HL-60 (cell line): Measurements from ENCODE around the gene ADIRF.

Source experiments
- DNase-seq, 2 experiments: peaks; one replicate each; pipeline ENCODE4 v3.0.0-alpha.2; 2010 to 2020; ENCODE audit warnings: low read depth in 1 of 2, low spot score in 1 of 2
- H3K27ac ChIP-seq: fragments of 250-450 bp; sonication (Bioruptor Pico); replicated peaks from 2 replicates; pipeline ENCODE4 v1.5.1; 2020; ENCODE audit warnings: mild to moderate bottlenecking, moderate library complexity
- H3K27me3 ChIP-seq: fragments of 250-450 bp; sonication (Bioruptor Pico); 2 replicates; pipeline ENCODE4 v1.5.1; 2021; ENCODE audit warnings: mild to moderate bottlenecking, moderate library complexity; ENCODE audit not compliant: insufficient read depth, poor library complexity, severe bottlenecking
- H3K4me3 ChIP-seq: replicated peaks from 2 replicates; pipeline ENCODE4 v1.5.1; 2011; ENCODE audit warnings: mild to moderate bottlenecking, control low read depth, low read length; ENCODE audit not compliant: insufficient read depth
- GABPA ChIP-seq: IDR thresholded peaks from 2 replicates; pipeline ENCODE4 v1.6.1; 2012; ENCODE audit warnings: low read depth
- POLR2AphosphoS5 ChIP-seq: IDR thresholded peaks from 2 replicates; pipeline ENCODE4 v1.6.1; 2012; ENCODE audit warnings: low read depth
- SPI1 ChIP-seq: IDR thresholded peaks from 2 replicates; pipeline ENCODE4 v1.6.1; 2012; ENCODE audit warnings: low read depth, mild to moderate bottlenecking, borderline replicate concordance
- TF ChIP-seq, protein P1 (sequence below): IDR thresholded peaks from one replicate; pipeline ENCODE4 v1.5.1; 2011; ENCODE audit warnings: low read length, control low read depth, inconsistent platforms; ENCODE audit not compliant: insufficient read depth
- TF ChIP-seq, protein P2 (sequence below): IDR thresholded peaks from 2 replicates; pipeline ENCODE4 v1.6.1; 2012; ENCODE audit warnings: low read depth; ENCODE audit not compliant: insufficient replicate concordance

The ADIRF gene

DNA sequence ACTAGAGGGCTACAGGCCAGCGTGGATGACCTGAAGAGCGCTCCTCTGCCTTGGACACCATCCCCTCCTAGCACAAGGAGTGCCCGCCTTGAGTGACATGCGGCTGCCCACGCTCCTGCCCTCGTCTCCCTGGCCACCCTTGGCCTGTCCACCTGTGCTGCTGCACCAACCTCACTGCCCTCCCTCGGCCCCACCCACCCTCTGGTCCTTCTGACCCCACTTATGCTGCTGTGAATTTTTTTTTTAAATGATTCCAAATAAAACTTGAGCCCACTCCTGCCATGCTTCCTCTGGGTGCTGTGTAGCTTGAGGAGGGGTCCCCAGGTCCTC is 5.3 kb upstream of the ADIRF start:
- no peak overlapping the region for H3K4me3 ChIP-seq
- TF ChIP-seq, protein P1, sequence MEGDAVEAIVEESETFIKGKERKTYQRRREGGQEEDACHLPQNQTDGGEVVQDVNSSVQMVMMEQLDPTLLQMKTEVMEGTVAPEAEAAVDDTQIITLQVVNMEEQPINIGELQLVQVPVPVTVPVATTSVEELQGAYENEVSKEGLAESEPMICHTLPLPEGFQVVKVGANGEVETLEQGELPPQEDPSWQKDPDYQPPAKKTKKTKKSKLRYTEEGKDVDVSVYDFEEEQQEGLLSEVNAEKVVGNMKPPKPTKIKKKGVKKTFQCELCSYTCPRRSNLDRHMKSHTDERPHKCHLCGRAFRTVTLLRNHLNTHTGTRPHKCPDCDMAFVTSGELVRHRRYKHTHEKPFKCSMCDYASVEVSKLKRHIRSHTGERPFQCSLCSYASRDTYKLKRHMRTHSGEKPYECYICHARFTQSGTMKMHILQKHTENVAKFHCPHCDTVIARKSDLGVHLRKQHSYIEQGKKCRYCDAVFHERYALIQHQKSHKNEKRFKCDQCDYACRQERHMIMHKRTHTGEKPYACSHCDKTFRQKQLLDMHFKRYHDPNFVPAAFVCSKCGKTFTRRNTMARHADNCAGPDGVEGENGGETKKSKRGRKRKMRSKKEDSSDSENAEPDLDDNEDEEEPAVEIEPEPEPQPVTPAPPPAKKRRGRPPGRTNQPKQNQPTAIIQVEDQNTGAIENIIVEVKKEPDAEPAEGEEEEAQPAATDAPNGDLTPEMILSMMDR, result no peak
- TF ChIP-seq POLR2AphosphoS5, result no peak
- no peak for TF ChIP-seq SPI1
- TF ChIP-seq GABPA, result no peak
- TF ChIP-seq, protein P2, sequence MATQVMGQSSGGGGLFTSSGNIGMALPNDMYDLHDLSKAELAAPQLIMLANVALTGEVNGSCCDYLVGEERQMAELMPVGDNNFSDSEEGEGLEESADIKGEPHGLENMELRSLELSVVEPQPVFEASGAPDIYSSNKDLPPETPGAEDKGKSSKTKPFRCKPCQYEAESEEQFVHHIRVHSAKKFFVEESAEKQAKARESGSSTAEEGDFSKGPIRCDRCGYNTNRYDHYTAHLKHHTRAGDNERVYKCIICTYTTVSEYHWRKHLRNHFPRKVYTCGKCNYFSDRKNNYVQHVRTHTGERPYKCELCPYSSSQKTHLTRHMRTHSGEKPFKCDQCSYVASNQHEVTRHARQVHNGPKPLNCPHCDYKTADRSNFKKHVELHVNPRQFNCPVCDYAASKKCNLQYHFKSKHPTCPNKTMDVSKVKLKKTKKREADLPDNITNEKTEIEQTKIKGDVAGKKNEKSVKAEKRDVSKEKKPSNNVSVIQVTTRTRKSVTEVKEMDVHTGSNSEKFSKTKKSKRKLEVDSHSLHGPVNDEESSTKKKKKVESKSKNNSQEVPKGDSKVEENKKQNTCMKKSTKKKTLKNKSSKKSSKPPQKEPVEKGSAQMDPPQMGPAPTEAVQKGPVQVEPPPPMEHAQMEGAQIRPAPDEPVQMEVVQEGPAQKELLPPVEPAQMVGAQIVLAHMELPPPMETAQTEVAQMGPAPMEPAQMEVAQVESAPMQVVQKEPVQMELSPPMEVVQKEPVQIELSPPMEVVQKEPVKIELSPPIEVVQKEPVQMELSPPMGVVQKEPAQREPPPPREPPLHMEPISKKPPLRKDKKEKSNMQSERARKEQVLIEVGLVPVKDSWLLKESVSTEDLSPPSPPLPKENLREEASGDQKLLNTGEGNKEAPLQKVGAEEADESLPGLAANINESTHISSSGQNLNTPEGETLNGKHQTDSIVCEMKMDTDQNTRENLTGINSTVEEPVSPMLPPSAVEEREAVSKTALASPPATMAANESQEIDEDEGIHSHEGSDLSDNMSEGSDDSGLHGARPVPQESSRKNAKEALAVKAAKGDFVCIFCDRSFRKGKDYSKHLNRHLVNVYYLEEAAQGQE, result no peak
- peaks cover 2% of the 10 kb centered on the region for H3K27me3 ChIP-seq
- DNase-seq, result no peak
- H3K27ac ChIP-seq, result no peak overlapping the region

DNA sequence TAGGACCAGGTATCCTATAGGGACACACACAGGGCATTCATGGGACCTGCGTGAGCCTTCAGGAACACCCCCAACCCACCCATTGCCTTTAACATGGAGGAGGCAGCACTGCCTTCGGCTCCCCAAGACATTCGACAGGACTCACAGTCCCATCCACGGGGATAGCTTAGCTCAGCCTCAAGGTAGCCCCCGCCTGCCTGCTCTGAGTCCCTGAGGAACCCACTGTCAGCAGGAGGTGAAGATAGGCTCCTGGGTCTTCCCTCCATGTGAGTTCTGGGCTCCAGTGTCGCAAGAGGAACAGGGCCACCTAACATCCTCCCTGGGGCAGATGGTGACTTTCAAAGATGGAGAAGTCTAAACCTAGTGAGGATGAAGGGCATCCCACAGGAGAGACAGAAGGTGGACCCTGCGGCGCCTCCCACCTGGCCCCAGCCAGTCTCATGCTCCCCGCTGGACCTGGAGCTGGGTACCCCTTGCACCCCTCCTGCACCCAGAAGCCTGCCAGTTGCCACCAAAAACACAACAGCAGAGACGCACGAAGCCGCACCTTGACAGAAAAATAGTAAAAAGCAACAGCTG is 4.9 kb upstream of the ADIRF start:
- TF ChIP-seq GABPA, result no peak
- TF ChIP-seq, protein P1, result no peak
- no peak overlapping the region for H3K4me3 ChIP-seq
- no peak for DNase-seq
- H3K27ac ChIP-seq, result no peak overlapping the region
- H3K27me3 ChIP-seq, result peaks cover 7% of the 10 kb centered on the region

DNA sequence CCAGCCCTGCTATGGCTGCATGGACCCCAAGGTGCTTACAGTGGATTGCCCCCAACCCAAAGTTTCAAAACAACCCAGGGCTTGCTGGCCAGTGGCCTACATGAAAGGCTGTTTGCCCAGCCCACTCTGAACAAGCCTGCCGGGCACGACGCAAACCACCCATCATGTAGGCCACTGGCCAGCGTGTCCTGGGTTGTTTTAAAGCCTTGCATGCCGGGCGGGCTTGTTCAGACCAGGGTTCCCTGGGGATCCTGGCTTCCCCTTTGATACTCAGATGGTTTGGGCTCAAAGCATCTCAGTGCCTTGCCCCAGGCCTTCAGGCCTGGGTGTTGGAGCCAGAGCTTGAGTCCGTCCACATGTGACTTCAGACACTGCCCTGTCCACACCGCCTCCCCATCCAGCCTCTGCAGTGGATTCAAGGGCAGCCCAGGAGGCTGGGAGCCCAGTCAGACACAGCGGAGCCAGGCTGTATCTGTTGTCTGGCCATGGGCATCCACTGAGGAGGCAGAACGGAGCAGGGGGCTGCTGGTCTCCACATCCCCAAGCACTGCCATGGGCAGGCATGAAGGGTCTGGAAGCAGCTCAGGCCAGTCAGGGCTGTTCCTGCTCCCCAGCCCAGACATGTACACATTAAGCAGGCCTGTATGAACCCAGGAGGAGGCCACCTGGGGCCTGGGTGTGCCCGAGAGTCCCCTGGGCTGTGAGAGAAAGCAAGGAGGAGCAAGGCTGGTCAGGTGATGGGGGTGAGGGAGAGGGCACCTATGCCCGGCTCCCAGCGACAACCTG is 4.0 kb upstream of the ADIRF start:
- H3K4me3 ChIP-seq, result no peak overlapping the region
- H3K27me3 ChIP-seq, result peaks cover 14% of the 10 kb centered on the region
- H3K27ac ChIP-seq, result no peak overlapping the region
- TF ChIP-seq POLR2AphosphoS5 (no peak), SPI1 (no peak), GABPA (no peak)
- TF ChIP-seq, protein P1, result no peak
- TF ChIP-seq, protein P2, result no peak
- DNase-seq, result no peak

DNA sequence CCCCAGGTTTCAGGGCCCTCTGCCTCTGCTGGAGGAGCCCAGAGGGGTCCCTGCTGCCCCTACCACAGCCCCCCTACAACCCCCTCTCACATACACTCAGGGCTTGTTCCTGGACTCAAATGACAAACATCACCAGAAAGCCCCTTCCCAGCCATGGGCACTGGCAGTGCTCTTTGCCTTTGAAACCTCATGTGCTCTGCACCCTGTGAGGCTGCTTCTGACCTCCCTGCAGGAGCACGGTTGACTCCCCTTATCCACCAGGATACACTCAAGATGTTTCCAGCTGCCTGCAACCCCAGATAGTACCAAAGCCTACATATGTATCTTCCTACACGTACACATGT is 3.5 kb upstream of the ADIRF start:
- no peak for DNase-seq
- Histone ChIP-seq H3K27ac (no peak overlapping the region), H3K27me3 (peaks cover 20% of the 10 kb centered on the region), H3K4me3 (no peak overlapping the region)
- TF ChIP-seq, protein P2, result no peak
- TF ChIP-seq POLR2AphosphoS5 (no peak), GABPA (no peak), SPI1 (no peak)
- TF ChIP-seq, protein P1, result no peak
